Lung (tissue), 12 donors: Measurements from ENCODE around the gene TSPAN17. TPM values are rescaled to one million over a fixed set of nuclear protein-coding genes. Genes with fewer than 3 reads are reported as not detected.

ENCODE experiments used
- ATAC-seq: fragments of 200-7000 bp; cut with Tn5 transposase; one replicate; pipeline ENCODE4 v1.9.1; 2020; ENCODE audit warnings: moderate number of reproducible peaks; ENCODE audit not compliant: insufficient read depth, low FRiP score
- DNase-seq, 3 donors: peaks; one replicate each; pipeline ENCODE4 v3.0.0-alpha.2; 2013 to 2017
- H3K27ac ChIP-seq, 2 donors: one replicate each; pipeline ENCODE4 v1.5.1; 2013; ENCODE audit warnings: mild to moderate bottlenecking in 2 of 2, moderate library complexity in 2 of 2, control low read depth in 1 of 2, inconsistent platforms in 1 of 2, low read depth in 1 of 2, low read length in 1 of 2
- H3K27me3 ChIP-seq, 3 donors: one replicate each; pipeline ENCODE4 v1.5.1; 2013; ENCODE audit warnings: low read length in 2 of 3; ENCODE audit not compliant: control insufficient read depth in 3 of 3, insufficient read depth in 3 of 3
- H3K36me3 ChIP-seq, 4 donors: one replicate each; pipeline ENCODE4 v1.5.1; 2013; ENCODE audit warnings: low read length in 4 of 4, mild to moderate bottlenecking in 1 of 4, moderate library complexity in 1 of 4; ENCODE audit not compliant: control insufficient read depth in 4 of 4, insufficient read depth in 4 of 4
- H3K4me1 ChIP-seq, 5 donors: one replicate each; pipeline ENCODE4 v1.5.1; 2013; ENCODE audit warnings: low read length in 5 of 5, mild to moderate bottlenecking in 2 of 5, moderate library complexity in 1 of 5; ENCODE audit not compliant: control insufficient read depth in 5 of 5, insufficient read depth in 5 of 5
- H3K4me3 ChIP-seq: one replicate; pipeline ENCODE4 v1.5.1; 2013; ENCODE audit warnings: mild to moderate bottlenecking, control low read depth, moderate library complexity
- H3K9ac ChIP-seq, 2 donors: one replicate each; pipeline ENCODE4 v1.5.1; 2013; ENCODE audit warnings: low read length in 2 of 2, control low read depth in 1 of 2; ENCODE audit not compliant: insufficient read depth in 1 of 2
- H3K9me3 ChIP-seq, 4 donors: one replicate each; pipeline ENCODE4 v1.5.1; 2013; ENCODE audit warnings: low read length in 3 of 4, mild to moderate bottlenecking in 1 of 4, moderate library complexity in 1 of 4; ENCODE audit not compliant: control insufficient read depth in 4 of 4, insufficient read depth in 3 of 4
- CTCF ChIP-seq: IDR thresholded peaks from 2 replicates; pipeline ENCODE4 v1.5.1; 2012; ENCODE audit warnings: mild to moderate bottlenecking; ENCODE audit errors: control extremely low read depth, extremely low read depth
- WGBS, 2 donors: extraction: QIAGEN DNeasy Blood & Tissue Kit; methylation state at CpG; one replicate each; pipeline ENCODE4 v1.1.7; 2013; 5-methylcytosine and 5-hydroxymethylcytosine counted together
- polyA plus RNA-seq, 2 donors: library from polyadenylated mRNA; stranded (reverse); fragments of 200-250 nt; gene quantifications; one replicate each; pipeline ENCODE4 v1.2.1, GENCODE V29; 2013
- total RNA-seq, 2 donors: library from RNA; depleted of rRNA in 1 of 2; stranded (reverse); fragments of >200 nt in 1 of 2; gene quantifications; one replicate each; pipeline ENCODE4 v1.2.1, GENCODE V29; 2014 to 2021
- donor health status: control.
- donor health status: control.
- donor health status: Bipolar disorder and iron deficiency.
- donor health status: healthy.
- donor health status: DM: yes; HTN: yes; CAD: no.

The TSPAN17 gene
- total and polyA plus RNA-seq, 4 donors: 14.8 to 37.4 (median 27.8) TPM

- H3K9me3 ChIP-seq: peaks cover 0 to 2% (median 0%) of the 10 kb centered on the region in 4 donors
- 54 to 55% methylated on average over 25 of the region's 25 CpGs for WGBS, 2 donors
- TF ChIP-seq CTCF: no peak
- H3K27ac ChIP-seq: no peak overlapping the region
- peaks cover 19 to 76% (median 58%) of the 10 kb centered on the region in 3 donors for H3K27me3 ChIP-seq
- ATAC-seq (no peak), DNase-seq (no peak)
- no peak overlapping the region for H3K9ac ChIP-seq
- peaks cover 0 to 10% (median 4%) of the 10 kb centered on the region in 5 donors for H3K4me1 ChIP-seq
- no peak overlapping the region for H3K4me3 ChIP-seq
- H3K36me3 ChIP-seq: no peaks in the 10 kb centered on the region
Measured at GRCh38 chr5:176625966-176626875, 21.1 kb upstream of the TSPAN17 start.

GRCh38 chr5:176626876-176627236, 20.4 kb upstream of the TSPAN17 start:
- ATAC-seq: no peak
- Histone ChIP-seq H3K9me3 (peaks cover 0 to 2% (median 0%) of the 10 kb centered on the region in 4 donors), H3K27me3 (peaks cover 17 to 78% (median 59%) of the 10 kb centered on the region in 3 donors), H3K4me1 (peaks cover 0 to 10% (median 4%) of the 10 kb centered on the region in 5 donors), H3K27ac (no peak overlapping the region), H3K9ac (no peak overlapping the region), H3K36me3 (no peaks in the 10 kb centered on the region), H3K4me3 (no peak overlapping the region)
- 45 to 48% methylated on average over 7 of the region's 7 CpGs for WGBS, 2 donors
- TF ChIP-seq CTCF: no peak
- no peak for DNase-seq

- Histone ChIP-seq H3K4me1 (peaks cover 0 to 10% (median 4%) of the 10 kb centered on the region in 5 donors), H3K27me3 (peaks cover 16 to 79% (median 60%) of the 10 kb centered on the region in 3 donors), H3K9ac (no peak overlapping the region), H3K36me3 (no peaks in the 10 kb centered on the region), H3K4me3 (no peak overlapping the region), H3K27ac (no peak overlapping the region), H3K9me3 (peaks cover 0 to 2% (median 0%) of the 10 kb centered on the region in 4 donors)
- DNase-seq (no peak), ATAC-seq (no peak)
- 62 to 93% methylated on average over 5 of the region's 5 CpGs for WGBS, 2 donors
- no peak for TF ChIP-seq CTCF
Measured at GRCh38 chr5:176627582-176627981, 19.7 kb upstream of the TSPAN17 start.
